Fibroblast of upper back skin (primary cell): ENCODE measurements around the gene PGBD2.
"Not testable (repeated sequence)": the region's sequence is repeated elsewhere in the genome, so short reads cannot be mapped to it uniquely, and the experiment has no call there.

Source experiments
- DNase-seq: peaks from one replicate; pipeline ENCODE4 v3.0.0-alpha.2; 2013

The PGBD2 gene

DNA sequence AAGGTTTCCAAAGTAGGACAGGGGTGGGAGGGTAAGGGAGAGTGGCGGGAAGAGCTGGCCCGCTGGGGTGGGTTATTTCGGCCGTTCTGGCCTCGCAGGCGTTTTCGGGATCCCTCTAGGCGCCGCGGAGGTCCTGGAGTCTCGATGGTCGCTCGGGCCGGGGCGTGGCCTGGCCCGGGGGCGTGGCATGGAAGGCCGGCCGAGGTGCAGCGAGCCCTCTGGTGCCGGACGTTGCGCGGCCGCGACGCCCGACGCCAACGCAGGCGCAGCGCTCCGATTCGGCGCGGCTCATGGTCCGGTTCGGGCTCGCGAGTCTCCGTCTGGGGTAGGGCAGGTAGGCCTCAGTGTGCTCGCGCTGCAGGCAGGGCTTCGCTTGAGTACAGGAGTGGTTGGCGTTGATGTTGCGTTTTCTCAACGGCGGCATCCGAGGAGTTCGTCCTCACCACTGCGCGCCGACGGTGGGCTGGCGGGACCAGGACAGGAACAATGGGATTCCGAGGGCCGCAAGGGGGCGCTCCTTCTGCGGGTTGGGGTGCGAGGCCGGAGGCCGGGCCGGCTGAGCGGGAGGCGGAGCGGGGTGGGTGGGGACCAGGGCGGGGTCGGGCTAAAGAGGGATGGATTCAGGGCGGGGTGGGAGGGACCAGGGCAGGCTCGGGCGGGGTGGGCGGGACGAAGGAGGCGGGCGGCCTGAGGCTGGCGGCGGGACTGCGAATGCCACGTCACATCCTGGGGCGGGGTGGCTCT lies at the start of gene PGBD2:
Gene PGBD2, plus strand, starts transcription at position 227 of the 744 bp plus-strand sequence. CDS start 7,628 bp downstream, outside the sequence.
- peak; percentile 91 for DNase-seq

DNA sequence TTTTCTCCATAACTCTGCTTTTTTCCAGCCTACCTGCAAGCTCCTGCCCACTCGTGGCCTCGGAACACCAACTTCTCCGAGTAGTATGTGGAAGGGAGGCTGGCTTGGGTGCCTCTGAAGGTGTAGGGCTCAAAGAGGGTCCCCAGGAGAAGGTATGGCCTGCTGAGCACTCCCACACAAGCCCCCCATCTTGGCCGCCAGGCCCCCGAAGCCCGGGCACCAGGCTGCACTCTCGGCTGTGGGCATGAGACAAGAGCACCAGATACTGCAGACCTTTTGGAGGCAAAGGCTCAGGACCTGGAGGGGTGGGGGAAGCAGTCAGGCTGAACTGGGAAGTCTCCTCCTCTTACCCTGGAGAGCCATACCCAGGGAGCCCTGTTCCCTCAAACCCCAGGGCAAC lies 48.8 kb upstream of the PGBD2 start:
- DNase-seq, result no peak

GRCh38 chr1:248857749-248858095 lies 48.3 kb upstream of the PGBD2 start:
- DNase-seq, result no peak

DNA sequence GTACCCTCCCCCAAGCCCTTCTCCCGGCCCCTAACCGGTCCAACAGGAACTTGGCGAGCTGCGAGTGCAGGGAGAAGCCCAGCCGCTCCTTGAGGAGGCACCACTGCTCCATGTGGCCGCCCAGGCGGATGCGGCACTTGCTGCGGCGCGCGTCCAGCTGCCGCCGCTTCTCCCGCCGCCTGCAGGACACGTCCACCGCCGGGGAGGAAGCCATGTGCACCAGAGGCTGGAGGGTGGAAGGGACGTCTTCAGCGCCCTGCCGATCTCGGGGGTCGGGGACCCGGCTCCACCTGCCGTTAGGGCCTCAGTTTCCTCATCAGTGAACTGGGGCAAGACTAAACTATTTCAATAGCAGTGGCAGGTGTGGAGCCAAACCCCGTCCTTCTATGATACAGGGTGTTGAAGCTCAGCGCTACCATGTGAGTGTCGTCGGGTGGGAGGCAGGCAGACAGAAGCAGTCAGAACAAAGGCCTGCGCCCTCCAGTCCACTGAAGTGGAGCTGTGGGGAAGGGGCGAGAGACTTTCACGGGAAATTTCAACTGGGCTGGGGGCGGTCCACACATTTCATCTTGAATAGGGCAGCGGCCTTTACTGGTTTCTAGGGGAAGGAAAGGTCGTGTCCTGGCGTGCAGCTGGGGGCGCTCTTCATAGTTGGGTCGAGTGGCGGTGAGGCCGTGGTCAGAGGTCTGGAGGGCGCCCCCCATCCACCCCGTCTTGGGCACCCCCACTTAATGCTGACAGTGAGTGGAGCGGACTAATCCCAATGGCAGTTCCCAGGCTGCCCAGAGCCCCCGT lies 47.7 kb upstream of the PGBD2 start:
- peak; percentile 58 for DNase-seq

GRCh38 chr1:248858891-248859889 lies 46.8 kb upstream of the PGBD2 start, which contains the start of gene ZNF692:
Gene ZNF692, minus strand, starts transcription at chr1:248859085. Its CDS starts 776 bp downstream, at chr1:248858309.
- DNase-seq, result peak; percentile 97

DNA sequence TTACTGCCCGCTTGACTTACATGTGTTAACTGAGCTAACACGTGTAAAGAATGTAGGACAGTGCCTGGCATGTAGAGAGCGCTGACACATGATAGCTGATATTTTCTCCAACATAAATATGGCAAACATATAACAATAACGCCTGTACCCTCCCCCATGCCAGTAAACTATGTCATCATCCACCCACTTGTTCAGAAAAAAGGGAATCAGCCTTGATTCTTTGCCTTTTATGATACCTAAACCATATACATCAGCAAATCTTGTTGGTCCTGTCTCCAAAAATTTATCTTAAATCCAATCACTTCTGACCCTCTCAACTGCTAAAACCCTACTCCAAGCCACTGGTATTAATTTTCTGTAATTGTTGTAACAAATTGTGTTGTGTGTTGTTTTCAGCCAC lies 46.0 kb upstream of the PGBD2 start:
- DNase-seq, result no peak

GRCh38 chr1:248861616-248862015 lies 44.4 kb upstream of the PGBD2 start:
- DNase-seq, result no peak

DNA sequence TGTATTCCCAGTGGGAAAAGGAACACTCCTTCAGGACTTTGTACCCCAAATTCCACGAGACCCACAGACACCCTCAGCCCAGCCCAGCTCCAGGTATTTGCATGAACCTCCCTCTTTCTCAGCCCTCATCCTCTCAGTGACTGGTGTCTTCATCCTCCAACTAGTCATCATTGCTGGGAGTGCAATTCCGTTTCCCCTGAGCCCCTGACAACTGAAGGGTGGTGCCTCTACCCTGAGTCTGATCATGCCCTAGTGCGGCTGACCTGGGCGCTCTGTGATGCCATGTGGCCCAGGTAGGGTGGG lies 43.4 kb upstream of the PGBD2 start:
- DNase-seq, result no peak

GRCh38 chr1:248862998-248863881 lies 42.8 kb upstream of the PGBD2 start:
- DNase-seq, result peak; percentile 76

GRCh38 chr1:248871837-248872401 lies 34.1 kb upstream of the PGBD2 start:
- no peak for DNase-seq

GRCh38 chr1:248872752-248873408 lies 33.2 kb upstream of the PGBD2 start:
- DNase-seq, result peak; percentile 62

- DNase-seq, result peak; percentile 97
Measured at GRCh38 chr1:248873409-248873992, 32.5 kb upstream of the PGBD2 start.

DNA sequence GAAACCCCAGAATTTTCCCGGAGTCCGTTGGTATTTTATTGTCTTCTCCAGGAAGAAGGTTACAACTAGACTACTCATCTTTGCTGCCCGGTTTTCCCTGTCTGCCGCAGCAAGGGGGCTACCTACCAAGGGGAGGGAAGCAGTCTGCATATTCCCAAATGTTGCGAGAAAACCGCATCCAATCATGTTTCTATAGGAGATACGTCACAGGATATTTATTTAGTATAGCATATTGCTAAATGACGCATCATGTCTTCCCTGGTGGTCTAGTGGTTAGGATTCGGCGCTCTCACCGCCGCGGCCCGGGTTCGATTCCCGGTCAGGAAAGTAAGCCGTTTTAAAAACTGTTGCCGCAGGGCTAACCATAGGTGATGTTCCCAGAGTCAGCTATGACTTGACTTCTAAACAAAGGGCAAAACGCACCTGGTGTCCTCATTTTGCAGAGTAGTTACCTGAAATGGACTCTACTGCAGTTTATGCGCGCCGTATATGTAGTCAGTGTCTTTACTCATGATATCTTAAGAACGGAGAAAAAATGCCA lies 32.0 kb upstream of the PGBD2 start:
- DNase-seq, result no peak

- no peak for DNase-seq
Measured at GRCh38 chr1:248881261-248881660, 24.8 kb upstream of the PGBD2 start.

- peak; percentile 56 for DNase-seq
Measured at GRCh38 chr1:248882427-248882826, 23.6 kb upstream of the PGBD2 start.

GRCh38 chr1:248884632-248885295 lies 21.3 kb upstream of the PGBD2 start:
- no peak for DNase-seq

DNA sequence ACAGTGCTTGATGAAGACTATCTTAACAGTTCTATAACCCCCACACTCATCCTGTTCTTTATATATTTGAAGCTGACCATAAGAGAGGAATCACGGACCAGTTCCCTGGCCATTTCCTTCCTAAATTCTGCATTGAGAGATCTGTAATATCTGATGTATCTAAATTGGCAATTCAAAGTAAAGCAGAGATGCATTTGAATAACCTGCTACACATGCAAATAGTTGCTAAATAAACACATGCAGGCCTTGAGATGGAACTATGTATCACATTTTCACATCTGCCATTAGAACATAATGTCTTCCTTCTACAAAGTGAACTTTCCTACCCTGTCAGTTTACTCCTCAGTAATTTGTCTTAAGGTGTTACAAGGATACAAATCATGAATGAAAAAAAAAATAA lies 20.4 kb upstream of the PGBD2 start:
- DNase-seq, result no peak

- peak; percentile 77 for DNase-seq
Measured at GRCh38 chr1:248886237-248886895, 19.7 kb upstream of the PGBD2 start.

DNA sequence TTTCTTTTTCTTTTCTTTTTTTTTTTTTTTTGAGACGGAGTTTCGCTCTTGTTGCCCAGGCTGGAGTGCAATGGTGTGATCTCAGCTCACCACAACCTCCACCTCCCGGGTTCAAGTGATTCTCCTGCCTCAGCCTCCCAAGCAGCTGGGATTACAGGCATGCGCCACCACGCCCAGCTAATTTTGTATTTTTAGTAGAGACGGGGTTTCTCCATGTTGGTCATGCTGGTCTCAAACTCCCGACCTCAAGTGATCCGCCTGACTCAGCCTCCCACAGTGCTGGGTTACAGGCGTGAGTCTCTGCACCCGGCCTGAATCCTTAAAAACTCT lies 16.2 kb upstream of the PGBD2 start:
- not testable (repeated sequence) for DNase-seq
